HG03064 (cell line): ENCODE measurements around the gene ATP8B1.
"Not testable (repeated sequence)": the region's sequence is repeated elsewhere in the genome, so short reads cannot be mapped to it uniquely, and the experiment has no call there.

ENCODE experiments used
- ATAC-seq: cut with Tn5 transposase; IDR thresholded peaks from one replicate; pipeline ENCODE4 v1.9.1; 2021; ENCODE audit warnings: low read depth; ENCODE audit not compliant: unreplicated experiment

The ATP8B1 gene

GRCh38 chr18:57735042-57735441, 68.1 kb downstream of the ATP8B1 start:
- ATAC-seq = not testable (repeated sequence)

DNA sequence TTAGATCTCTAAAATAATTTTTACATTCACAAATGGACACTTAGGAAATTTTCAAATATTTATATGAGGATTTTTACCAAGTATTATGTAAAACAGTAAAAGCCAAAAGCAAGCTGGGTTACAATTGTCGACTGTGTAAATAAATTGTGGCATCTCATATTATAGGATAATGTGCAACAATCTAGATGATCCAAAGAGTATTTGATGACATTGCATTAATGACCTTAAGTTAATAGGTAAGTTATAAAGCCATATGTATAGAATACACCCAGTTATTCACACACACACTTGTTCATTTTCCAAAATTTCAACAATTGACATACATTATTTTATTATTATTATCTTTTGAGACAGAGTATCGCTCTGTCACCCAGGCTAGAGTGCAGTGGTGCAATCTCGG, 69.3 kb downstream of the ATP8B1 start:
- no peak for ATAC-seq

- ATAC-seq = no peak
These were observed 73.0 kb downstream of the ATP8B1 start for GRCh38 chr18:57730146-57730545.

GRCh38 chr18:57728941-57729511, 74.1 kb downstream of the ATP8B1 start:
- no peak for ATAC-seq

DNA sequence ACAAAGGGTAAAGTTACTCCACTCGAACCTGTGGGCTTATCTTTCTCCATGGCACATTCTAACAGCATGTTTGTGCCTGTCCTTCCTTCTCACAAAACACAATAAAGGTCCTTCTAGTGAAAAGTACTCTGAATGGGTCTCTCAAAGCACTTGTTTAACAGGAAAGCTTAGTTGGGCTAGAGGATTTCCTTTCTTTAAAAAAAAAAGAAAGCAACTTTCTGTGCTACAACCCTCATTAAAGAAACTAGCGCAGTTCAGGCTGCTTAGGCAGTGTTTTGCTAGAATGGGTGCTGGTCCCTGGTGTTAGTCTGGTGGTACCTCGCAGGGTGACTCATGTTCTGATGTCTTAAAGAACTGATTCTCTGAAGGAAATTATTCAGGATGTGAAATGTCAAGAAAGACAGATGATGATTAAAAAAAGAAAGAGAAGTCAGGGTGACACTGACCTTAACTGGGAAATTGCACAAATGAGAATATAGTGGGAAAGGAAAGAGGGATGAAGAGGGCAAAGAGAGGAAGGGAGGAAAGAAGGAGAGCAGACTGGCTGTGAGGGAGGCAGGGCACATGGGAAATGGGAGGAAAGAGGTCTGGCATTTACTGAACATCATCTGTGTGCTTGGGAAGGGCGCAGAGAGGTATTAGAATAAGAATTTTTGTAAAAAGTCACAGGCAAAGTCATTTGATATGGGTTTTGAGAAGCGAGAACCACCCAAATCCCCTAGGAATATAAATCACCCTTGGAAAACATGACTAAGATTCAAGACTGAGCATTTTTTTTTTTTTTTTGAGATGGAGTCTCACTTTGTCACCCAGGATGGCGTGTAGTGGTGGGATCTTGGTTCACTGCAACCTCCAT, 74.9 kb downstream of the ATP8B1 start:
- ATAC-seq = no peak

GRCh38 chr18:57719211-57719935, 83.7 kb downstream of the ATP8B1 start:
- ATAC-seq = not testable (repeated sequence)

DNA sequence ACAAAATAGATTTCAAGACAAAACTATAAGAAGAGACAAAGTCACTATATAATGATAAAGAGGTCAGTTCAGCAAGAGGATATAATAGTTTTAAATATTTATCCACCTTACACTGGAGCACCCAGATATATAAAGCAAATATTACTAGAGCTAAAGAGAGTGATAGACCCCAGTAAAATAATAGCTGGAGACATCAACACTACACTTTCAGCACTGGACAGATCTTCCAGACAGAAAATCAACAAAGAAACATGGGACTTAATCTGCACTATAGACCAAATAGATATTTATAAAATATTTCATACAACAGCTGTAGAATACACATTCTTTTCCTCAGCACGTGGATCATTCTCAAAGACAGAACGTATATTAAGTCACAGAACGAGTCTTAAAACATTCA, 86.6 kb downstream of the ATP8B1 start:
- ATAC-seq = no peak

GRCh38 chr18:57715671-57716070, 87.4 kb downstream of the ATP8B1 start:
- ATAC-seq = no peak

DNA sequence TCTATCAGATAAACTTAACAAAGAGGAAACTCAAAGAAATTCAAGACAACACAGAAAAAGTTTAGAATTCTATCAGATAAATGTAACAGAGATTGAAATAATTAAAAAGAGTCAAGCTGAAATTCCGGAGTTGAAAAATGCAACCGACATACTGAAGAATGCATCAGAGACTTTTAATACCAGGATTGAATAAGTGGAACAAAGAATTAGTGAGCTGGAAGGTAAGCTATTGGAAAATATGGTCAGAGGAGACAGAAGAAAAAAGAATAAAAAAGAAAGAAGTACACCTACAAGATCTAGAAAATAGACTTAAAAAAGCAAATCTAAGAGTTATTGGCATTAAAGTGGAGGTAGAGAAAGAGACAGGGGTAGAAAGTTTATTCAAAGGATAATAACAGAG, 88.0 kb downstream of the ATP8B1 start:
- ATAC-seq = no peak

DNA sequence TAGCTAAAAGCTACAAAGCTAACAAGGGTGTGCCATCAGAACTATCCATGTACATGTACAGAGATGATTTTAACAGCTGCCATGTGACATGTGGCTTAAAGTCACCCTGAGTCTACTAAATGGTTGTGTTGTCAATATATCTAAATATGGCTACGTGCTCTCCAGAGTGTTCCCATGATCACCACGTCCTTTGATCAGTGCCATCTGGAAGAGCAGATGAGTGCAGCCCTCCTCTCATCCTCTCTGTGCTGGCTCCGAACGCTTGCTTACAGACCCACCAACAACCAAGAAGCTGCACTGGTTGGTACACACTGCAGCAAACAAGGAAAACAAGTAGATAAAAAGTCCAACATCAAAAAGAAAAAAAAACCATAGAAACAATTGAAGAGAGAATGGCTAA, 92.9 kb downstream of the ATP8B1 start:
- ATAC-seq = no peak

DNA sequence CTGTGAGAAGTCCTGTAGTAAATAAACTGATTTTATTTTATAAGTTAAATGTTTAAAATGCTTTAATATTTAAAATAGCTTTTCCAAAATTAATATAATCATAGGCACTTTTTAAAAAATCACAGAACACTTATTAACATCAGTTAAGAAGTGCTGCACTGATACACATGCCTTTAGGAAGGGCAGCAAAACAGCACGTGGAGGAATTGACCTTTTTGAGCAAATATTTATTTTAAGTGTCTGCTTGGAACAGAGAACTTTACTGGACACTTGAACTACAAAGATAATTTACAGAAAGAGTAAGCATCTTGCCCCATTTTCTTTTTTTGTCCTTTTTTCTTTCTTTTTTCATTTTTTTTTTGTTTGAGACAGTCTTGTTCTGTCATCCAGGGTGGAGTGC, 93.8 kb downstream of the ATP8B1 start:
- ATAC-seq = no peak

- ATAC-seq = no peak
These were observed 94.8 kb downstream of the ATP8B1 start for GRCh38 chr18:57708288-57708687.

GRCh38 chr18:57705832-57706595, 97.1 kb downstream of the ATP8B1 start:
- no peak for ATAC-seq

- ATAC-seq = no peak
These were observed 98.1 kb downstream of the ATP8B1 start for GRCh38 chr18:57705011-57705410.

DNA sequence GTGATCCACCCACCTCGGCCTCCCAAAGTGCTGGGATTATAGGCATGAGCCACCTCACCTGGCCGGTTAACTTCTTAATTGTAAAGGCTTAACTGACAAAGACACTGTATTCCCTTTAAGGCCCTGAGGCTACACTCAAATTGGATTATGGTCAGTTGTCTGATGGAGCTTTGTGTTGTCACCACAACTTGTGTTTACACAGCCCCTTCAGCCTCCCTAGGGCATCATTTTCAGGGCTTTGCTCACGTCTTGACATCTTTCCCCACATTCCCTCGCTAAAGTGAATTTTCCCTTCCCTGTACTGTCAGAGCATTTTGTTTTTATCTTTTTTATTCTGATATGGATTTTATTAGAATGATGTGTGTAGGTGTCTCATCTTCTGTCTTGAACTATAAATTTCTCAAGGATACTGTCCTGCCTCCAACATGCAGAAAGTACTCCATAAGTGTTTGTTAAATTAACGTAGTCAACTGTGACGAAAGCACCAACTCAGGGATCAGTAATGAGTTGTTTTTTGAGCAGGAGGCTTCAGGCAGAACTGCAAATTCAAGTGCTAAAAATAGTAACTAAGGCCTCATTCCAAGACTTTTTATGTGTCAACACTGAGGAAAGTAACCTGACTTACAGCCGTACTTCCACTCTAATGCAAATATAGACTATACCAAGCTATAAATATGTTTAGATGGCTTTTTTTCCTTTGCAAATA, 104.4 kb downstream of the ATP8B1 start:
- ATAC-seq = no peak

GRCh38 chr18:57697426-57697825, 105.7 kb downstream of the ATP8B1 start:
- ATAC-seq = no peak

- no peak for ATAC-seq
These were observed 106.8 kb downstream of the ATP8B1 start for GRCh38 chr18:57696271-57696670.

DNA sequence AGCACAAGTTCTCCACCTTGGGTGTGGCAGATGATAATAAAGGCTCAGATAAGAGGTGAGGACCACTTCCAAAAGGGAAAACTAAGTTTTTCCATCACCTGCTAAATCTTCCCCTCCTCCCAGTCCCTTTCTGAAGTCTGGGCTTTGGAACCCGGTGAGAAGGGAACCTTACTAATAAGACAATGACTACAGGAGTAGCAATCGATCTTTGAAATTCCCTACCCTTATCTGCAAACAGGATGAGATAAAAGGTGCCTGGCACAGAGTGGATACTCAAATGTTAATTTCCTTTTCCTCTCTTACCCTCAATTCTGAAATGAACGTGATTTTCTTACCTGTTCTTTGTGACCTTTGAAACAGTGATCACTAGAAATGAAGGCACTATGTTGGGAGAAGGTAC, 111.8 kb downstream of the ATP8B1 start:
- ATAC-seq = no peak

- ATAC-seq = no peak
These were observed 115.1 kb downstream of the ATP8B1 start for GRCh38 chr18:57687970-57688369.

GRCh38 chr18:57683470-57683869, 119.6 kb downstream of the ATP8B1 start:
- no peak for ATAC-seq
